ENCODE data around the gene SLC12A9. TPM values are rescaled to one million over a fixed set of nuclear protein-coding genes. Genes with fewer than 3 reads are reported as not detected.
A peak's percentile ranks its signal among the peaks of the same experiment; 100 is the strongest.

Gene SLC12A9
- total and polyA plus RNA-seq, 11 donors, result 4.6 to 23.6 (median 7.0) TPM

DNA sequence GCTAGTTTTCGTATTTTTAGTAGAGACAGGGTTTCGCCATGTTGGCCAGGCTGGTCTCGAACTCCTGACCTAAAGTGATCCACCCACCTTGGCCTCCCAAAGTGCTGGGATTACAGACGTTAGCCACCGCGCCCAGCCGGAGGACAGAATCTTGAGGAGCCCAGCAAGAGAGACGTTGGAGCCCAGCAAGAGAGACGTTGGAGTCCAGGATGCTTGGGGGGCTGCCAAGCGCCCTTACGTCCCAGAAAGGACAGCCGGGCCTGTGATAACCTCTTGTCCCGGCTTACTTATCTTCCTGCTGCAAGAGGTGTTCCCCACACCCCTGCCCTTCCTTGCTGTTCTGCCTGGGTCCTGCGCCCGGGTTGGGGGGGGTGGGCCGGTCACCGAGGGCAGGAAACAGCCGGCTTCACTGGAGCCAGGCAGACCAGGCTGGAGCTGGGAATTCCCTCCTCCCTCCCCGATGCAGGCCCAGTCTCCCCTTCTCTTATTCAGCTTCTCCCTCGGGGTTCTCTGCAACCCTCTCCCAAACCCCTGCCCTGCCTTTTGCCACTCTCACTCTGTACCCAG is 23.3 kb upstream of the SLC12A9 start:
- peak overlapping the region; percentile 62 to 94 (median 86) for H3K27ac ChIP-seq
- DNase-seq (peak; percentile 71 to 78 (median 74)), ATAC-seq (peak; percentile 35 to 76 (median 64))
- H3K4me1 ChIP-seq, result peaks cover 0 to 38% (median 13%) of the 10 kb centered on the region in 12 donors
- peak overlapping the region in 9 of 12 donors; percentile 61 to 80 (median 71) for H3K4me3 ChIP-seq
- H3K36me3 ChIP-seq, result peaks cover 0 to under 1% (median 0%) of the 10 kb centered on the region in 9 donors
- no peak for TF ChIP-seq POLR2A (IDR thresholded peaks at IDR 0.05)
- TF ChIP-seq, protein P1, sequence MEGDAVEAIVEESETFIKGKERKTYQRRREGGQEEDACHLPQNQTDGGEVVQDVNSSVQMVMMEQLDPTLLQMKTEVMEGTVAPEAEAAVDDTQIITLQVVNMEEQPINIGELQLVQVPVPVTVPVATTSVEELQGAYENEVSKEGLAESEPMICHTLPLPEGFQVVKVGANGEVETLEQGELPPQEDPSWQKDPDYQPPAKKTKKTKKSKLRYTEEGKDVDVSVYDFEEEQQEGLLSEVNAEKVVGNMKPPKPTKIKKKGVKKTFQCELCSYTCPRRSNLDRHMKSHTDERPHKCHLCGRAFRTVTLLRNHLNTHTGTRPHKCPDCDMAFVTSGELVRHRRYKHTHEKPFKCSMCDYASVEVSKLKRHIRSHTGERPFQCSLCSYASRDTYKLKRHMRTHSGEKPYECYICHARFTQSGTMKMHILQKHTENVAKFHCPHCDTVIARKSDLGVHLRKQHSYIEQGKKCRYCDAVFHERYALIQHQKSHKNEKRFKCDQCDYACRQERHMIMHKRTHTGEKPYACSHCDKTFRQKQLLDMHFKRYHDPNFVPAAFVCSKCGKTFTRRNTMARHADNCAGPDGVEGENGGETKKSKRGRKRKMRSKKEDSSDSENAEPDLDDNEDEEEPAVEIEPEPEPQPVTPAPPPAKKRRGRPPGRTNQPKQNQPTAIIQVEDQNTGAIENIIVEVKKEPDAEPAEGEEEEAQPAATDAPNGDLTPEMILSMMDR (IDR thresholded peaks at IDR 0.05), result no peak
- intact Hi-C loops (cut with DNase I), result no loop called here
- 25 to 39% (median 30%) methylated on average over 15 to 20 of the region's 20 CpGs for WGBS, 4 donors
- H3K27me3 ChIP-seq, result peaks cover 0 to 28% (median 4%) of the 10 kb centered on the region in 9 donors
- H3K9me3 ChIP-seq, result no peaks in the 10 kb centered on the region

DNA sequence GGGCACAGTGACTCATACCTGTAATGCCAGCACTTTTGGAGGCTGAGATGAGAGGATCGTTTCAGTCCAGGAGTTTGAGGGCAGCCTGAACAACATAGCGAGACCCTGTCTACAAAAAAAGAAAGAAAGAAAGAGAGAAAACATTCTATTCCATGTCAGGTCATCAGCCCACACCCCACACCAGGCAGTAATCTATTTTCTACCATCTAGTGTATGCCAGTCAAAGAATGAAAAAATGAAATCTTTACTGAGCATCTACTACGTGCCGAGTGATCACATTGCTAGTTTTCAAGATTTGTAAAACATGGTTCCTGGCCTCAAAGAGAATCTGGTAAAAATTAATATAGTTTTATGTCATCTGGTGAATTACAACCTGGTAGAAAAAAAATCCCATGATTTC is 22.1 kb upstream of the SLC12A9 start:
- Histone ChIP-seq H3K9me3 (no peaks in the 10 kb centered on the region), H3K27ac (peak overlapping the region in 6 of 12 donors; percentile 71 to 93 (median 86)), H3K27me3 (peaks cover 0 to 28% (median 4%) of the 10 kb centered on the region in 9 donors), H3K4me1 (peaks cover 0 to 31% (median 12%) of the 10 kb centered on the region in 12 donors), H3K36me3 (no peaks in the 10 kb centered on the region), H3K4me3 (no peak overlapping the region)
- intact Hi-C loops (cut with DNase I), result no loop called here
- 64 to 95% (median 82%) methylated on average over 4 of the region's 4 CpGs for WGBS, 4 donors
- ATAC-seq, result no peak
- DNase-seq, result no peak
- TF ChIP-seq POLR2A (IDR thresholded peaks at IDR 0.05), result no peak
- TF ChIP-seq, protein P1 (IDR thresholded peaks at IDR 0.05), result no peak

DNA sequence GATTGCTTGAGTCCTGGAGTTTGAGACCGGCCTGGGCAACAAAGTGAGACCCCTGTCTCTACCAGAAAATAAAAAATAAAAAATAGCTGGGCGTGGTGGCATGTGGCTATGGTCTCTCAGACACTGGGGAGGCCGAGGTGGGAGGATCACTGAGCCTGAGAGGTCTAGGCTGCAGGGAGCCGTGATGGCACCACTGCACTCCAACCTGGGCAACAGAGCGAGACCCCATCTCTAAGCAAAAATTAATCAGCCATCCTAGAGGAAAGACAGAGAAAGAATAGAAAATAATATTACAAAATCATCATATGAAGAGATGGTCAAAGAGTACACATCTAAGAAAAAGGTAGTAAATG is 20.3 kb upstream of the SLC12A9 start:
- 94 to 98% (median 95%) methylated on average over 5 of the region's 5 CpGs for WGBS, 4 donors
- H3K27ac ChIP-seq, result no peak overlapping the region
- no peak for TF ChIP-seq POLR2A (IDR thresholded peaks at IDR 0.05)
- TF ChIP-seq, protein P1 (IDR thresholded peaks at IDR 0.05), result no peak
- peaks cover 0 to 39% (median 15%) of the 10 kb centered on the region in 12 donors for H3K4me1 ChIP-seq
- H3K4me3 ChIP-seq, result no peak overlapping the region
- ATAC-seq (no peak), DNase-seq (no peak)
- peaks cover 0 to 16% (median 4%) of the 10 kb centered on the region in 9 donors for H3K27me3 ChIP-seq
- no peaks in the 10 kb centered on the region for H3K9me3 ChIP-seq
- no peaks in the 10 kb centered on the region for H3K36me3 ChIP-seq
- intact Hi-C loops (cut with DNase I), result no loop called here

DNA sequence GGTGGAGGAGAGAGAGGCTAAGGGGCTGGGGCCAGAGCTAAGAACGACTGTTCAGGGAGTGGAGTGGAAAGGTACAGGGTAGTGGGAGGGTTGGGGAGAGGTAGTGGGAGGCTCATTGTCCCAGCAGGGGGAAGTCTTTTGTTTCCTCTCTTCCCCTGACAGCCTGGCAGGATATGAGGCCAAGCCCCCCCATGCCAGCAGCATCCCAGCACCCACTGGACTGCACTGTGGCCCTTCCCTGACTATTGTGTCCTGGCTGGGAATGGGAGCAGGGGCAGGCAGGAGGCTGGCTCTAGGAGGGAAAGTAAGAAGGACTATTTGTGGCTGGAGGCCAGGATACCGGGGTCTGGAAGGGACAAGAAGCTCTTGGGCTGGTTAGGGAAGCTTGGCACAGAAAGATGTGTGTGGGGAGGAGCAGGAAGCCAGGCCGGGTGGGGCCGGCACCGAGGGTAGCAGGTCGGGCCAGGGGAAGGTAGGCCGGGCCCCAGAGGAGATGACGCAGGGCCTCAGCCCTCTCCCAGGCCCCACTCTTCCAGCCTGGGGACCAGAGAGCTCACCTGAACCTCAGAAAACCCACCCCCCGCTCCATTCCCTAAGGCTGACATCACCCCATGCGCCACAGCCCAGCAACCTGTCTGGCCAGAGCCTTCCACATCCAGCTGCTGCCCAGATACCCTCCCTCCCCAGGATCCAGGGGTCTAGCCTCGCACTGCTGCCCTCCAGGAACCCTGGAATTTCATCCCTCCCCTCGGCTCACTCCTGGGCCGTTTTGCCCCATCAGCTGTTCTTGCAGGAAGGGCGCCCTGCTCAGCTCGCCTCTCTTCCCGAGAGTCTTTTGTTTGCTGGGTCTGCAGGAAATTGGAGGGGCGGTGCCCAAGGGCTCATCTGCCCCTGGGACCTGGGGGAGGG is 16.4 kb upstream of the SLC12A9 start:
- Histone ChIP-seq H3K27ac (peak overlapping the region; percentile 80 to 95 (median 90)), H3K27me3 (no peaks in the 10 kb centered on the region), H3K4me3 (peak overlapping the region in 8 of 12 donors; percentile 3 to 54 (median 48)), H3K4me1 (peaks cover 0 to 24% (median 7%) of the 10 kb centered on the region in 12 donors), H3K36me3 (no peaks in the 10 kb centered on the region), H3K9me3 (no peaks in the 10 kb centered on the region)
- DNase-seq, result peak; percentile 69 to 83 (median 79)
- 36 to 51% (median 44%) methylated on average over 14 to 17 of the region's 17 CpGs for WGBS, 4 donors
- TF ChIP-seq, protein P1 (IDR thresholded peaks at IDR 0.05), result peak in 1 of 12 donors; percentile 9
- TF ChIP-seq POLR2A (IDR thresholded peaks at IDR 0.05), result no peak
- peak; percentile 70 to 90 (median 78) for ATAC-seq
- intact Hi-C loops (cut with DNase I), result loop anchor here in 4 of 10 donors (1.0 to 5.0 kb wide), 2 partner anchors 8 to 34 kb away; no protein-coding TSS in a partner anchor
